CD8-positive, alpha-beta memory T cell (primary cell): ENCODE results near the gene RARRES2. TPM values are rescaled to one million over a fixed set of nuclear protein-coding genes. Genes with fewer than 3 reads are reported as not detected.

Experiments used
- CTCF ChIA-PET: fragments of 350-600 bp; sonication (Branson Sonifier 250); formaldehyde crosslinking; loops from one replicate; lab custom pipeline; 2021; ENCODE audit warnings: antibody characterized with exemption; lab: Charles Lee
- POLR2A ChIA-PET: fragments of 350-600 bp; sonication (Branson Sonifier 250); formaldehyde crosslinking; loops from one replicate; lab custom pipeline; 2021; ENCODE audit warnings: antibody characterized with exemption; lab: Charles Lee
- DNase-seq, 5 donors: peaks; one replicate each; pipeline versions ENCODE4 v3.0.0 to v3.0.0-alpha.2; 2020 to 2022; ENCODE audit warnings: mixed read lengths in 1 of 5
- H3K27ac ChIP-seq: one replicate; pipeline ENCODE4 v1.7.0; 2013; ENCODE audit warnings: low read depth, mild to moderate bottlenecking, low read length, moderate library complexity
- H3K27me3 ChIP-seq: 2 replicates; pipeline ENCODE4 v1.7.0; 2013; ENCODE audit warnings: low read length, mild to moderate bottlenecking; ENCODE audit not compliant: insufficient read depth, poor library complexity, severe bottlenecking
- H3K36me3 ChIP-seq: 2 replicates; pipeline ENCODE4 v1.7.0; 2013; ENCODE audit warnings: mild to moderate bottlenecking, low read length, moderate library complexity; ENCODE audit not compliant: insufficient read depth
- H3K4me1 ChIP-seq: 2 replicates; pipeline ENCODE4 v1.7.0; 2013; ENCODE audit warnings: mild to moderate bottlenecking, low read length, moderate library complexity; ENCODE audit not compliant: insufficient read depth
- H3K4me3 ChIP-seq: 2 replicates; pipeline ENCODE4 v1.7.0; 2013; ENCODE audit warnings: mild to moderate bottlenecking, low read length
- H3K9me3 ChIP-seq: 2 replicates; pipeline ENCODE4 v1.7.0; 2013; ENCODE audit warnings: mild to moderate bottlenecking, low read length
- H3K27ac Mint-ChIP-seq, 8 donors: one replicate each; pipeline ENCODE4 v1.8.0; 2020 to 2021; ENCODE audit warnings: mixed read lengths in 8 of 8, mild to moderate bottlenecking in 6 of 8, inconsistent platforms in 3 of 8, moderate library complexity in 3 of 8
- H3K27me3 Mint-ChIP-seq, 2 donors: one replicate each; pipeline ENCODE4 v1.8.0; 2020 to 2021; ENCODE audit warnings: mixed read lengths in 2 of 2, mild to moderate bottlenecking in 1 of 2, moderate library complexity in 1 of 2
- H3K36me3 Mint-ChIP-seq, 3 donors: one replicate each; pipeline ENCODE4 v1.8.0; 2020 to 2021; ENCODE audit warnings: mixed read lengths in 3 of 3, inconsistent platforms in 1 of 3, mild to moderate bottlenecking in 1 of 3
- H3K4me1 Mint-ChIP-seq, 3 donors: one replicate each; pipeline ENCODE4 v1.8.0; 2020 to 2021; ENCODE audit warnings: mixed read lengths in 3 of 3, inconsistent platforms in 1 of 3, mild to moderate bottlenecking in 1 of 3
- H3K4me3 Mint-ChIP-seq, 7 donors: one replicate each; pipeline ENCODE4 v1.8.0; 2020 to 2021; ENCODE audit warnings: mixed read lengths in 7 of 7, mild to moderate bottlenecking in 6 of 7, moderate library complexity in 4 of 7, inconsistent platforms in 2 of 7
- H3K9me3 Mint-ChIP-seq, 5 donors: one replicate each; pipeline ENCODE4 v1.8.0; 2020 to 2022; ENCODE audit warnings: mixed read lengths in 5 of 5, mild to moderate bottlenecking in 3 of 5, moderate library complexity in 2 of 5, inconsistent platforms in 1 of 5
- polyA plus RNA-seq: library from polyadenylated mRNA; unstranded; fragments of 300-500 nt; fragmentation: Illumina TruSeq; gene quantifications from one replicate; pipeline ENCODE4 v1.2.3, GENCODE V29; 2021
- total RNA-seq, 2 experiments: library from RNA; stranded (reverse); gene quantifications; one replicate each; pipeline ENCODE4 v1.2.3, GENCODE V29; 2021

RARRES2 gene
- total and polyA plus RNA-seq, 3 experiments from 2014 or later = not detected

DNA sequence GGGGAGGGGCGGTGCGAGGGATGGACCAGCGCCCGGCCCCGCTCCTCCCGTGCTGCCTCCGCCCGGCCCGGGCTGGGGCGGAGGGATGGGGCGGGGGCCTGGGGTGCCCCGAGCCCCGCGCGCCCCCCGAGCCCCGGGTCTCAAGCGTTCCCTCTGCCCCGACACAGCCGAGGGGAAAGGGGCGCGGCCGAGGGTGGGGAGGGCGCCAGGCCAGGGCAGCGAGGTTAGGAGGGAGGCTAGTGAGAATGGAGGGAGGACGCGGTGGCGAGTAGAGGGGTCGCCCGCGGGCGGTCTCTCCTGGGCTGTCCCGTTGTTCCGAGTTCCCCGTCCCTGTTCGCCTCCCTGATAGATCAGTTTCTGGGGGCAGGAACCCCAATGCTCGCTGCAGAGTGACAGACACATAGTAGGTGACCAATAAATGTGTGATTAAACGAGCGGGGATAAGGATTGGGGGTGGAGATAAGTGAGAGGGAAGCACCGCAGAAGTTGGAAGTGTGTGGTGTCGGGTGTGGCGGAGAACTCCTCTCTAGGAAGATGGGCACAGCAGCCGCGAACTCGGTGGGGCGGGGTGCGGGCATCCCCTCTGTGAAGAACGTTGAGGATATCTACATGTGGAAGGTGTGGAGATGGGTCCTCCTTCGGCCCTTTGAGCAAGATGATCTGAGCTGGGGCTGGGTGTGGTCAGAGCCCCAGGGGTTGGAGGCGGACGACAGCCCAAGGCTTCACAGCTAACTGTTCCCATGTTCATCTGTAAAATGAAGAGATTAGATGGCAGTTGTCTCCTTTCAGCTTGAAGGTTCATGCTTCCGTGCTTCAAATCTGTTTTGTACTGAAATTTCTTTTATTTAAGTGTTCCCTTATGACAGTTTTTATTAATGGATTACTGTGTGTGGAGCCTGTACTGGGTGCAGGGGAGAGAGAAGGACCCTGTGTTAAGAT lies 38.3 kb upstream of the RARRES2 start:
- ChIA-PET POLR2A (interaction anchor here (1.6 kb wide), 1 partner anchor 11 kb away, joined by 6 read pairs; the partner anchor contains the start of gene REPIN1), CTCF (interaction anchor here (1.3 to 1.4 kb wide), 4 partner anchors 23 to 32 kb away, joined by 3 to 4 read pairs (median 4); a partner anchor contains a TSS)
- Histone ChIP-seq H3K27me3 (no peaks in the 10 kb centered on the region), H3K4me3 (peak overlapping the region; percentile 95), H3K4me1 (peaks cover 33% of the 10 kb centered on the region), H3K36me3 (no peaks in the 10 kb centered on the region), H3K9me3 (no peaks in the 10 kb centered on the region), H3K27ac (peak overlapping the region; percentile 92)
- no peaks in the 10 kb centered on the region for H3K9me3 Mint-ChIP-seq
- DNase-seq = no peak
- H3K4me3 Mint-ChIP-seq = peak overlapping the region; percentile 87 to 93 (median 92)
- H3K4me1 Mint-ChIP-seq = peaks cover 32 to 46% (median 33%) of the 10 kb centered on the region in 3 donors
- H3K27me3 Mint-ChIP-seq = peaks cover 0 to 3% of the 10 kb centered on the region in 2 donors
- peaks cover 0 to 4% (median 0%) of the 10 kb centered on the region in 3 donors for H3K36me3 Mint-ChIP-seq
- H3K27ac Mint-ChIP-seq = peak overlapping the region; percentile 43 to 92 (median 78)

DNA sequence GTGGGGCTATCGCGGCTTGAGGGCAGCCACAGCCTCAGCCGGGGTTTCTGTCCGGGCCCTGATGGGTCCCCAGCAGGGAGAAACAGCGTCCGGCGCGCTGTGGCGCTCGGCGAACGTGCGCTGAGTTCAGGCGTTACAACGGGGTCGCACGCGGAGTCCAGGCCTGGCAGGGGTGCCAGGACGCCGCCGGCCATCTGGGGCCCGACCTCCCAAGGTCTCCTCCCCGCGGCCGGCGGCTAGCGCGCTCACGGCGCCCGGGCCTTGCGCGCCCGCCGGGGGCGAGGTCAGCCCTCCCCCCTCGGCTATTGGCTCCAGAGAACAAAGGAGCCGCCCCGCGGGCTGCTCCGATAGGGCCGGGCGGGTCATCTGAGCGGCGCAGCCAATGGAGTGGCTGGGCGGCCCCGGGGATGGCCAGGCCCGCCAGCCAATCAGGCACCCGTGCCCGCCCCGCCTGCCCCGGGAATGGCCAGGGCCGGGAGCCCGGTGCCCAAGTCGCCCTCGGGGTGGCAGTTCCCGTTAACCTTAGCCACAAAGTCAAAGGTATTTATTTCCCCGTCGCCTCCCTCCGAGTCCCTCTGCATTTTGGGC lies 37.5 kb upstream of the RARRES2 start, which contains the start of gene ZNF775:
Gene ZNF775, plus strand, starts transcription at position 478 of the 588 bp plus-strand sequence. CDS start 9,141 bp downstream, outside the sequence.
- no peaks in the 10 kb centered on the region for H3K9me3 Mint-ChIP-seq
- Histone ChIP-seq H3K27me3 (no peaks in the 10 kb centered on the region), H3K9me3 (no peaks in the 10 kb centered on the region), H3K27ac (peak within 1 kb of the TSS; percentile 92), H3K4me1 (peaks cover 33% of the 10 kb centered on the region), H3K36me3 (no peaks in the 10 kb centered on the region), H3K4me3 (peak within 1 kb of the TSS; percentile 95)
- H3K27me3 Mint-ChIP-seq = peaks cover 0 to 3% of the 10 kb centered on the region in 2 donors
- H3K4me3 Mint-ChIP-seq = peak within 1 kb of the TSS; percentile 87 to 95 (median 92)
- H3K4me1 Mint-ChIP-seq = peaks cover 32 to 46% (median 33%) of the 10 kb centered on the region in 3 donors
- DNase-seq = peak; percentile 90 to 94 (median 92)
- POLR2A ChIA-PET = interaction anchor here (1.1 to 1.4 kb wide), 3 partner anchors 10 to 26 kb away, joined by 3 to 9 read pairs (median 8); partner anchors contain the start of gene REPIN1
- peaks cover 0 to 6% (median 0%) of the 10 kb centered on the region in 3 donors for H3K36me3 Mint-ChIP-seq
- H3K27ac Mint-ChIP-seq = peak within 1 kb of the TSS; percentile 78 to 92 (median 85)
- CTCF ChIA-PET = interaction anchor here (1.3 to 2.2 kb wide), 3 partner anchors 25 to 34 kb away, joined by 3 to 7 read pairs (median 6); a partner anchor contains a TSS

GRCh38 chr7:150378115-150378852 lies 36.9 kb upstream of the RARRES2 start:
- H3K4me3 Mint-ChIP-seq = peak overlapping the region; percentile 79 to 95 (median 85)
- peaks cover 31% of the 10 kb centered on the region for H3K4me1 ChIP-seq
- peak overlapping the region; percentile 95 for H3K4me3 ChIP-seq
- peaks cover 0 to 13% (median 0%) of the 10 kb centered on the region in 3 donors for H3K36me3 Mint-ChIP-seq
- peak overlapping the region; percentile 78 to 92 (median 85) for H3K27ac Mint-ChIP-seq
- H3K4me1 Mint-ChIP-seq = peaks cover 34 to 49% (median 37%) of the 10 kb centered on the region in 3 donors
- peak; percentile 38 to 62 (median 46) for DNase-seq
- H3K36me3 ChIP-seq = no peaks in the 10 kb centered on the region
- peaks cover 0 to 3% of the 10 kb centered on the region in 2 donors for H3K27me3 Mint-ChIP-seq
- H3K27me3 ChIP-seq = no peaks in the 10 kb centered on the region
- POLR2A ChIA-PET = interaction anchor here (1.1 to 1.4 kb wide), 3 partner anchors 9 to 27 kb away, joined by 3 to 9 read pairs (median 8); partner anchors contain the start of gene REPIN1
- no peaks in the 10 kb centered on the region for H3K9me3 ChIP-seq
- CTCF ChIA-PET = interaction anchor here (1.1 to 2.2 kb wide), 7 partner anchors 9 to 33 kb away, joined by 3 to 7 read pairs (median 6); partner anchors contain the start of gene REPIN1
- H3K9me3 Mint-ChIP-seq = no peaks in the 10 kb centered on the region
- H3K27ac ChIP-seq = peak overlapping the region; percentile 92

DNA sequence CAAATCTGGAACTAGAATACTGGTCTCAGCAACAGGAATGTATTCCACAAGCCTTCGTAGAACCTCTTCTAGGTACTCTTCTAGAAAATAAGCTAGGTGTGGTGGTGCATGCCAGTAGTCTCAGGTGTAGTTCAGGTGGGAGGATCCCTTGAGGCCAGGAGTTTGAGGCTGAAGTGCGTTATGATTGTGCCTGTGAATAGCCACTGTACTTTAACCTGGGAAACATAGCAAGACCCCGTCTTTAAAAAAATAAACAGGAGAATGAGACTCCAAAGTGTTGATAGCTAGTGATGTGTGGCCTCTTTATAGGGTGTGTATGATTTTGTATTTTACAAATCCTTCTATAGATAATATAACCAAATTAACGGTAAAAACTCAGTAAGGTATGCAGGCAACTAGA lies 36.2 kb upstream of the RARRES2 start:
- Mint-ChIP-seq H3K27me3 (peaks cover 0 to 3% of the 10 kb centered on the region in 2 donors), H3K27ac (peak overlapping the region; percentile 44 to 91 (median 80)), H3K4me3 (peak overlapping the region; percentile 79 to 95 (median 85)), H3K4me1 (peaks cover 30 to 49% (median 37%) of the 10 kb centered on the region in 3 donors), H3K36me3 (peaks cover 0 to 19% (median 0%) of the 10 kb centered on the region in 3 donors), H3K9me3 (no peaks in the 10 kb centered on the region)
- Histone ChIP-seq H3K27ac (no peak overlapping the region), H3K4me1 (peaks cover 34% of the 10 kb centered on the region), H3K36me3 (no peaks in the 10 kb centered on the region), H3K27me3 (no peaks in the 10 kb centered on the region), H3K9me3 (no peaks in the 10 kb centered on the region), H3K4me3 (no peak overlapping the region)
- CTCF ChIA-PET = interaction anchor here (1.1 to 2.2 kb wide), 7 partner anchors 8 to 33 kb away, joined by 3 to 7 read pairs (median 6); partner anchors contain the start of gene REPIN1
- POLR2A ChIA-PET = interaction anchor here (1.3 to 1.4 kb wide), 2 partner anchors 8 to 28 kb away, joined by 8 to 9 read pairs; a partner anchor contains a TSS
- no peak for DNase-seq

GRCh38 chr7:150377196-150377595 lies 35.8 kb upstream of the RARRES2 start:
- H3K4me1 Mint-ChIP-seq = peaks cover 30 to 49% (median 37%) of the 10 kb centered on the region in 3 donors

GRCh38 chr7:150376560-150376959 lies 35.1 kb upstream of the RARRES2 start:
- Histone ChIP-seq H3K36me3 (no peaks in the 10 kb centered on the region), H3K9me3 (no peaks in the 10 kb centered on the region), H3K27me3 (no peaks in the 10 kb centered on the region), H3K27ac (no peak overlapping the region), H3K4me1 (peaks cover 34% of the 10 kb centered on the region), H3K4me3 (no peak overlapping the region)
- peaks cover 0 to 3% of the 10 kb centered on the region in 2 donors for H3K27me3 Mint-ChIP-seq
- H3K27ac Mint-ChIP-seq = peak overlapping the region in 3 of 8 donors; percentile 37 to 78 (median 65)
- no peaks in the 10 kb centered on the region for H3K9me3 Mint-ChIP-seq
- peaks cover 0 to 24% (median 0%) of the 10 kb centered on the region in 3 donors for H3K36me3 Mint-ChIP-seq
- POLR2A ChIA-PET = no interaction called here
- CTCF ChIA-PET = interaction anchor here (1.8 to 2.2 kb wide), 2 partner anchors 21 to 30 kb away, joined by 7 read pairs; a partner anchor contains a TSS
- peaks cover 30 to 49% (median 37%) of the 10 kb centered on the region in 3 donors for H3K4me1 Mint-ChIP-seq
- DNase-seq = no peak
- peak overlapping the region in 4 of 7 donors; percentile 36 to 68 (median 54) for H3K4me3 Mint-ChIP-seq

More at GRCh38 chr7:150377196-150377595, 35.8 kb upstream of the RARRES2 start:
- no peaks in the 10 kb centered on the region for H3K27me3 ChIP-seq
- H3K27me3 Mint-ChIP-seq = peaks cover 0 to 3% of the 10 kb centered on the region in 2 donors
- H3K9me3 ChIP-seq = no peaks in the 10 kb centered on the region
- H3K27ac Mint-ChIP-seq = peak overlapping the region in 5 of 8 donors; percentile 44 to 91 (median 81)
- POLR2A ChIA-PET = no interaction called here
- H3K4me3 ChIP-seq = no peak overlapping the region
- peak overlapping the region in 6 of 7 donors; percentile 79 to 95 (median 84) for H3K4me3 Mint-ChIP-seq
- peaks cover 34% of the 10 kb centered on the region for H3K4me1 ChIP-seq
- H3K9me3 Mint-ChIP-seq = no peaks in the 10 kb centered on the region
- peaks cover 0 to 24% (median 0%) of the 10 kb centered on the region in 3 donors for H3K36me3 Mint-ChIP-seq
- H3K27ac ChIP-seq = no peak overlapping the region
- DNase-seq = no peak
- CTCF ChIA-PET = interaction anchor here (1.4 to 2.2 kb wide), 5 partner anchors 8 to 29 kb away, joined by 4 to 7 read pairs (median 6); a partner anchor contains a TSS
- no peaks in the 10 kb centered on the region for H3K36me3 ChIP-seq
